HG03103 (cell line): Measurements from ENCODE around the gene PTBP3.
"Not testable (repeated sequence)": the region's sequence is repeated elsewhere in the genome, so short reads cannot be mapped to it uniquely, and the experiment has no call there.

Experiments
- ATAC-seq: cut with Tn5 transposase; IDR thresholded peaks from one replicate; pipeline ENCODE4 v1.9.1; 2021; ENCODE audit warnings: low read depth; ENCODE audit not compliant: unreplicated experiment

The PTBP3 gene

DNA sequence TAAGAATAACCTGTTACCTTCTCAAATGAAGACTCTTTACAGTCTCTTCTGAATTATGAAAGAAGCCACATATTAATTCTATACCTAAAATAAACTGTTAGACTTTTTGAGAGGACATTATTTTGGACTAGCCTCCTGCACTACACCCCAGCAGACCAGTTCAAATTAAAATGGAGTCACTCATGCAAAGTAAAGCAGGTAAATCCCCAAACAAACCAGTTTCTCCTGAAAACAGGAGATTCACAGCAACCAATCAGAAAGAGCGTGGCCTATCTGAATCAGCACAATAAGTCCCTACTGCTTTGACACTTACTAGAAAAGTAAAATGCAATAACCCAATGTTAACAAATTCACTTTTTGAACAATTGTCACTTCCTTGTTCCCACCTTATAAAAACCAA, 58.8 kb downstream of the PTBP3 start:
- no peak for ATAC-seq

DNA sequence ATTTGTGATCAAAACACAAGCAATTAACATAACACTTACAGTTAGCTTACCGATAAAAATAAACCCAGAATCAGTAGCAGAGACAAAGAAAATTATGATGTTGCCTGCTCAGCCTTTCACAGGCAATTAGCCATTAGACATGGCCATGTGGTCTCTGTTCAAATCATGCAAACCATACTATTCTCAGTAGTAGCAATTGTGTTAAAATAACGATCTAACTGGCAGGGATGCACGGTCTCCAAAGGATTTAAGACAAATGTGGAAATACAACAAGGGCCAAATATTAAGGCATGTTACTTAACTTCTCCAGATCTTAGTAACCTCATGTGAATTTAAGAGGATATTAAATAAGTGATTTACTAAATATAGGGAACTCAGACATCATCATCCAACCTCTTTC, 59.5 kb downstream of the PTBP3 start:
- ATAC-seq, result no peak

DNA sequence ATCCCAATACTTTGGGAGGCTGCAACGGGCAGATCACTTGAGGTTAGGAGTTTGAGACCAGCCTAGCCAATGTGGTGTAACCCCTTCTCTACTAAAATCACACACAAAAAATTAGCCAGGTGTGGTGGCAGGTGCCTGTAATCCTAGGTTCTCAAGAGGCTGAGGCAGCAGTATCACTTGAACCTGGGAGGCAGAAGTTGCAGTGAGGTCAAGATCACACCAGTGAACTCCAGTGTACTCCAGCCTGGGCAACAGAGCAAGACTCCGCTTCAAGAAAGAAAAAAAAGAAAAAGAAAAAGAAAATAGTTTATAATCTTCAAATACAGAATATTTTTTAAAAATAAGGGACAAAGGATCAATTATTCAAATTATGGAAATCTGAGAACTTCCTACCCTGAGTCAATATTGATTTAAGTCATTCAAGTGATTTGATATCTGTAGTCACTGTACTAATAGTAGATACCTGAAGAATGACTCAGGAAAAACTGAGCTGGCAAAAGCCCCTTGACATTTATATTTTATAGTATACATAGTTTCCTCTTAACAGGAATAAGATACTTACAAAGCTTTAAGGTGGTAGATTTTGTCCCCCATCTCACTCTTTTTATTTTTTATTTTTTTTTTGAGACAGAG, 61.8 kb downstream of the PTBP3 start:
- ATAC-seq, result no peak

DNA sequence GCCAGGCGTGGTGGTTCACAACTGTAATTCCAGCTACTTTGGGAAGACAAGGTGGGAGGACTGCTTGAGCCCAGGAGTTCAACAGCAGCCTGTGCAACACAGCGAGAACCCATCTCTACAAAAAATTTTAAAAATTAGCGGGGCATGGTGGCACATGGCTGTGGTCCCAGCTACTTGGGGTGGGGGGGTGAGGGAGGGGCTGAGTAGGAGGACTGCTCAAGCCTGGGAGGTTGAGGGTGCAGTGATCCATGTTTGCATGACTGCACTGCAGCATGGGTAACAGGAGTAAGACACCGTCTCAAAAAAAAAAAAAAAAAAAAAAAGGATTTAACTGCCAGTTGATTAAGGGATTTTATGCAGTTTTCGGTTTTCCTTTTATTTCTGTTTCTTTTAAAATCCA, 65.0 kb downstream of the PTBP3 start:
- no peak for ATAC-seq

DNA sequence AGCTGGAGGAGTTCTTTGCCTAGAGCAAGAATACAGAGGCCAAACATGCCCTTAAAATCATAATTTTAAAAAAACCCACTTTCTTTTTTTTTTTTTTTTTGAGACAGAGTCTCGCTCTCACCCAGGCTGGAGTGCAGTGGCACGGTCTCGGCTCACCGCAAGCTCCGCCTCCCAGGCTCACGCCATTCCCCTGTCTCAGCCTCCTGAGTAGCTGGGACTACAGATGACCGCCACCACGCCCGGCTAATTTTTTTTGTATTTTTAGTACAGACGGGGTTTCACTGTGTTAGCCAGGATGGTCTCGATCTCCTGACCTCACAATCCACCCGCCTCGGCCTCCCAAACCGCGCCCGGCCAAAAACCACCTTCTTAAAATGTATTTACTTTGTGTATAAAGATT, 66.3 kb downstream of the PTBP3 start:
- not testable (repeated sequence) for ATAC-seq

DNA sequence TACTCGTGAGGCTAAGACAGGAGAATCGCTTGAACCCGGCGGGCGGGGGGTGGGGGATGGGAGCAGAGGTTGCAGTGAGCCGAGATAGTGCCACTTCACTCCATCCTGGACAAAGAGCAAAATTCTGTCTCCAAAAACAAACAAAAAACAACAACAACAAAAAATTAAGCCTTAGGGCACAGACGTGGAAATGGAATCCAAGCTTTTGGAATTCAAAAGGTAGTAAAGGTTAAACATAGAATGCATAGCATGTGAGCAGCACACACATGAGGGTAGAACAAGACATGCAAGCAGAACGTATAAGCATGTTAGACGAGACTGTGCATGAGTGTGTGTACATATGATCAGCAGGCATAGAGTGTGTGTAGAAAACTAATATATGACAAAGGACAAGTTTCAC, 68.0 kb downstream of the PTBP3 start:
- ATAC-seq, result no peak

DNA sequence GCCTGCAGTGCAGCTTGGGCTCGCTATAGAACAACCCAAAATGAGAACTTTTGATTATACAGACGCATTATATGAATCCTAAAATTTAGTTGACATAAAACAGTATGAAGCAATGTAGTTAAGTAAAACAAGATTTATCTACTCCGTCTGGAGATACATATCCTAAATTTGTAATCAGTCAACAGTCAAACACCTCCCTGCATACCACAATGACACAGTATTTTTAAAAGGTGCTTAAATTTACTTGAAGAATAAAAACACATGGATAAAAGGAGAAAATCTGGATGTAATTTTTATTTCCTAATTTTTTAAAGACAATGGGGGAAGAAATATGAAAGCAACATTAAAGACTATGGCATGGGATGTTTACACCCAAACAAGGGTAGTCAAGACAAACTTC, 70.8 kb downstream of the PTBP3 start:
- ATAC-seq, result no peak

DNA sequence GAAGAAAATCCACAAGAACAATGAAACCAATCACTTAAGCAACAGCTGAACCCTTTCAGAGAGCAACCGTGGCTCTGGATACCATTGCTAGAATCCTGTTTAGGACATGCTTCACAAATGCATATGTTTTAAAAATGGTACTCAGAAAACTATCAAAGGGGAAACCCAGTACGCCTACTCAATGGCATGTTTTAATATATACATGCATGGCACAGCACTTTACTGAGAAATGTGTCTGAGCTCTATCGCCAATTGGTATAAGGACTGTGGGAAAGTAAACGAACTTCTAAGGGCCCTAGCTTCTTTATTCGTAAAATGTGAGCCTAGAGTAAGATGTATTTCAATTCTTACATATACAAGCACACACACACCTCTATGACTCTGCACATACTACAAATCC, 72.3 kb downstream of the PTBP3 start:
- no peak for ATAC-seq

DNA sequence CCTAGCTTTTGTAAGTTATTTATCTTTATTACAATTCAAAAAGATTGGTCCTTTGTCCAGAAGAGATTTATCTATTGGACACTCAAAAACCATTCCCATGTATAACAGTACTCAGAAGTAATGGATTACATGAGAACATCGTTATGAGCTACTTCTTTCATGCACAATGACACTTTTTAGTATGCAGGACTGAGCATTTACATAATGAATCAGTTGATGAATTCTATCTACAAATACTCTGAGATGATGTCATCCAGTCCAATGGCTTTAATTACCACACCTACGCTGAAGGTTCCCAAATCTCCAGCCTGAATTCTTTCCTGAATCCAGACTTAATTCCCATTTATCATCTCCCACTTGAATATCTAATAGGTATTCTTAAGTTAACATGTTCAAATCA, 75.3 kb downstream of the PTBP3 start:
- no peak for ATAC-seq

DNA sequence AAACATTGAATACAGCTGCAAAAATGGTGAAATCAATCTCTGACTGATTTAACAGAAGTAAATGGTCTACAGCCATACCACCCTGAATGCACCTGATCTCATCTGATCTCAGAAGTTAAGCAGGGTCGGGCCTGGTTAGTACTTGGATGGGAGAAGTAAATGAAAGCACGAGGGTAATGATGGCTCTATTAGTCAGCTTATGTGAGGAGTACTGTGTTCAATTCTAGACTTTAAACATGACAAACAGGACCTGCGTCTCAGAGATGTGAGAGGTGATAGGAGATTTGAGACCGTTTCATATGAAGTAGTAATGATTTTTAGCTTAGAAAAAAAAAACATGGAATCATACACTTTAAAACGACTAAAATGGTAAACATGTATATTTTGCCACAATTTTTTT, 81.2 kb downstream of the PTBP3 start:
- no peak for ATAC-seq

DNA sequence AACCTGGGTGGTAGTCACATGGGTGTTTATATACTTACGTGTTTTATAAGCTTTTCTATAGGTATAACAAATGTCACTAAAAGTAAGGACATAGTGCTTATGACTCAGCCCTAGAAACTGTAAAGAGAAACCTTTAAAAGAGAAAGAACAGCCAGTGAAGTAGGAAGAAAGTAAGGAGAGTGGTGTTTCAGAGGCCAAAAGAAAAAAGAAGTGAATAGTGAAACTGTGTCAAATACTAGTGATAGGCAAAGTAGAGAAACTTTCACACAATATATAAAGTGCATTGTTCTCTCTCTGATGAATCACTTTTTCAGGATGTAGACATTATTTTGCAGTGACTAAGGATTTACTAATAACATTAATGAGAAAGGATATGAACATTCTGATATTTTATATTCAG, 84.1 kb downstream of the PTBP3 start:
- peak; percentile 85 for ATAC-seq

DNA sequence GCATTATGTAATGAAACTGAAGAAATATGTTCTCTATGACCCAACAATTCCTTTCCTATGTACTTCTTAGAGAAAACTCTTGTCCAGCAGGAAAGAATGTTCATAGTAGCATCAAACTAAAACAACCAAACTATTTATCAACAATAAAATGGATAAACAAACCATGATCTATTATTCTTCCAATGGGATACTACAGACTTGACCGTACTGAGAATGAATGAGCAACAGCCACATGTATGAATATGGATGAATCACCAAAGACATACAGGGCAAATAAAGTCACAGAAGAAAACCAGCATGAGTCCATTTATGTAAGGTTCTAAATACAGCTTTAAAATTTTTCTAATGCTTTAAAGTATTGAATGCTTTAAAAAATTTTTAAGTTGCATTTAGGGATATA, 84.7 kb downstream of the PTBP3 start:
- ATAC-seq, result no peak

DNA sequence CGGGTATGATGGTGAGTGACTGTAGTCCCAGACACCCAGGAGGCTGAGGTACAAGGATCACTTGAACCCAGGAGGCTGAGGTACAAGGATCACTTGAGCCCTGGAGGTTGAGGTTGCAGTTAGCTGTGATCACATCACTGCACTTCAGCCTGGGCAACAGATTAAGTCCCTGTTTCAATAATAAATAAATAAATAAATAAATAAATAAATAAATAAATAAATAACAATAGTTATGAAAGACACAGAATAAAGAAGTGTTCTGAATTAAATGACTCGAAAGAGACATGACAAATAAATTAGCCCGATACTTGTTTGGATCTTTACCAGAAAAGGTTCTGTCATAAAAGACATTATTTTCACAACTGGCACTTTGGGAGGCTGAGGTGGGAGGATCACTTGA, 86.3 kb downstream of the PTBP3 start:
- no peak for ATAC-seq

DNA sequence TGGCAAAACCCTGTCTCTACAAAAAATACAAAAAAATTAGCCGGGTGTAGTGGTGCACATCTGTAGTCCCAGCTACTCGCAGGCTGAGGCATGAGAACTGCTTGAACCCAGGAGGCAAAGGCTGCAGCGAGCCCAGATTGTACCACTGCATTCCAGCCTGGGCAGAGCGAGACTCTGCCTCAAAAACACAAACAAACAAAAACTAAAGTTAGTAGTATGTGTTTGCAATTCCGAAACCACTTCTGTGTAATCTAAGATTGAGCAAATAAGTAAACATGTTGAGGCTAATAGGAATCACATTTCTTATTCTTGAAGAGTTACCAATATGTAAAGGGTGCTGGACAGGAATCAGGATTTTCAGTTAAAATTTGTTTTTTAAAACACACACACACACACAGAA, 88.3 kb downstream of the PTBP3 start:
- no peak for ATAC-seq

DNA sequence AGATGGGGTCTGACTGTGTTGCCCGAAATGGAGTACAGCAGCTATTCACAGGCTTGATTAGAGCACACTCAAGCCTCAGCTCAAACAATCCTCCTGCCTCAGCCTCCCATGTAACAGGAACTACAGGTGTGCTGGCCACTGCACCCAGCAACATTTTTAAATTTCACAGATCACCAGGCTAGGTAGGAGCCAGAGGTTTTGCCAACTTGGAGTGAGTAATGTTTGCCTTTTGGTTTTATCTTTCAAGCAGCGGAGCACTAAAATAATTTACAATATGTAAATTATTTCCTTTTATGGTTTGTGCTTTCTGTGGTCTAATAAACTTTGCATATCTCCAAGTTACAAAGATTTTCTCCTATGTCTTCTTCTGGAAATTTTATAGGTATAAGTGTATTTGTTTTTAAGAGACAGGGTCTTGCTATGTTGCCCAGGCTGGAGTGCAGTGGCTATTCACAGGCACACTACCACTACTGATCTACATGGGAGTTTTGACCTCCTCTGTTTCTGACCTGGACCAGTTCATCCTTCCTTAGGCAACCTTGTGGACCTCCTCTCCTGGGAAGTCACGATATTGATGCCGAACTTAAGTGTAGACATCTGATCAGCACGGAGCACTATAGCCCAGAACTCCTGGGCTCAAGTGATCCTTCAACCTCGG, 91.1 kb downstream of the PTBP3 start:
- ATAC-seq, result no peak

DNA sequence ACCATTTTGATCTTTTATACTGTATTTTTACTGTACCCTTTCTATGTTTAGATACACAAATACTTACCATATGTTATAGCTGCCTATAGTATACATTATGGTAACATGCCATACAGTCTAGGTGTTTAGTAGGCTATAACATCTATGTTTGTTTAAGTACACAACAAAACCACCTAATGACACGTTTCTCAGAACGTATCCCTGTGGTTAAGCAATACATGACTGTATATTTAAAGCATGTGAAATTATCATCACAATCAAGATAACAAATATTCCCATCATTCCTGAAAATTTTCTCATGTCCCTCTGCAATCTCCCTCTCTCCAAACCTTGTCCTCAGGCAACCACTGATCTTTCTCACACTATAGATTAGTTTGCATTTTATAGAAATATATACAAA, 91.9 kb downstream of the PTBP3 start:
- ATAC-seq, result no peak

DNA sequence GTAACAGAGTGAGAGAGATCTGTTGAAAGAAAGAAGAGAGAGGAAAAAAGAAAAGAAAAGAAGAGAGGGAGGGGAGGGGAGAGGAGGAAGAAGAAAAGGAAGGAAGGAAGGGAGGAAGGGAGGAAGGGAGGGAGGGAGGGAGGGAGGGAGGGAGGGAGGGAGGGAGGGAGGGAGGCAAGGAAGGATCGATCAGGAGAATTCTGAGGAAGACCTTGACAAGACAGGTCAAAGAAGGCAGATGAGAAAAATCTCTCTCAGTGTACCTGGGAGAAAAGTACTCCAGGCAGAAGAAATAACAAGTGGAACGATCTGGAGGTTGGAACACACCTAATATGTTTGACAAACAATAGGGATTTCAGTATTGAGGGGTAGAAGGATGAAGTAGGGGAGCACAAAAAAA, 93.7 kb downstream of the PTBP3 start:
- no peak for ATAC-seq

DNA sequence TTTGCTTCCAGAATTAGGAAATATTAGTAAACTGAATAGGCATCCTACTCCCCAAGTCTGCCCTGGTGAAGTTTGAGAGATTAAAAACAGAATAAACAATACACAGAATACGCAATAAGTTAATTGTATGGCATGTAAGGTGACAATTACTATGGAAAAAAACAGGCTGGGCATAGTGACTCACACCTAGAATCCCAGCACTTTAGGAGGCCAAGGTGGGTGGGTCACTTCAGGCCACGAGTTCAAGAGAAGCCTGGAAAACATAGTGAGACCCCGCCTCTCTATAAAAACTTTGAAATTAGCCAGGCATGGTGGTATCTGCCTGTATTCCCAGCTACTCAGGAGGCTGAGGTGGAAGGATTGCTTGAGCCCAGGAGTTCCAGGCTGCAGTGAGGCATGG, 94.1 kb downstream of the PTBP3 start:
- no peak for ATAC-seq

DNA sequence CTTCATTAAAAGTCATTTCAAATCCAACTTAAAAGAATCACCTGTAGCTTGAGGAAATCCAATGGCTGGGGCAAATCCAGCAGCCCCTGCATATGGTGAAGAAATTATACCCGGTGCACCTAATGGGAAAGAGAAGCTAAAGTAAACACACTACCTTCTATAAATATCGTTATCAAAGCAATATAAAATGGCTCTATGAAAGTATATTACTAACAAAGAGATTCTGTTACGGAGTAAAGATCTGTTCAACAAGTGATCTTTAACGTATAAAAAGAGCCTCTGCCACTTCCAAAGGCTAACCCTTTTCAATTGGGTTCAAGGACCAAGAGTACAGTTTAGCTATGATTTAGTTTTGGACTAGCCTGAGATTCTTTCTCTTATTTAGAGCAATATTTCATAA, 98.6 kb downstream of the PTBP3 start:
- no peak for ATAC-seq

DNA sequence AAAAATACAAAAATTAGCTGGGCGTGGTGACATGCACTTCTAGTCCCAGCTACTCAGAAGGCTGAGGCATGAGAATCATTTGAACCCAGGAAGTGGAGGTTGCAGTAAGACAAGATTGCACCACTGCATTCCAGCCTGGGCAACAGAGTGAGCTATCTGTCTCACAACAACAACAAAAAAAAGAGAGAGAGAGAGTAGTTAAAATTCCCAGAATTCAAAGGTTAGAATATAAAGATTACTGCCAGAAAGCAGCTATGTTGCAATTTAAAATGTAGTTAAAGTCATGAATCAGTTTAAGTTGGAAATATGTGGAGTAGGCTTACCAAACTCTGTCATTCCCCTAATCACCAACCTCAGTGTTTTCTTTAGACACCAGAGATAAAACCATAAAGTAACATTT, 99.7 kb downstream of the PTBP3 start:
- no peak for ATAC-seq

DNA sequence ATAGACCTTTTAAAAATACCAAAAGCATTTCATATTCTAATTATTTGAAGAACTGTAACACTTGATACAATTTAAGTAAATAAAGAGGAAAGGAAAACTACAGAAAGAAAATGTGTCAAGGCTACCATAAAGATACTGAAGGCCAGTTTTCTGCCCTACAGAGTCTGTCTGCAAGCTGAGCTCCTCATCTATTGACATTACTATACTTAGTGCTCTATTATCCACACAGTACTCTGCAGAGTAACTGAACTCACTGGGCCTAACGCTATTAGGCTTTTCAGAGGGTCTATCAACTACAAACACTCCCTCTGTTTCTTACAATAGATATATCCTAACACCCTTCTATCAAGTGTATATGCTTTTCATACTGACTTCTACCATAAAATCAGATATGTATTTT, 101.2 kb downstream of the PTBP3 start:
- no peak for ATAC-seq

DNA sequence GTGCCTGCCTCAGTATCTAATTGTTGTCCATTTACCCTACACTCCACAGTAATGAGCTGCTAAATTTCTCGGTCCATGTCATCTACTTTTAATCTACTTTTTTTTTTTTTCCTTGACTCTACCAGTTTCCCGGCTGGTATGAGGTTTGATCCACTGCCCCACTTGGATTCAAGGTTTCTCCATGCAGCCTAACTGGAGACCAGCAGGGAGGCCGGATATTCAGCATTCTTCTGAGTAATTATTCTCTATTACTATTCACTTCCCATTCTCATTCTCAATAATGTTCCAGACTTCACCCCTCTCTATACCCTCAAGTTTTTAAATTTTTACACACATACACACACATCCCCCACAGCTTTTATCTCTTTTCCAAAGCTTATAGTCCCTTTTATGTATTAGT, 107.3 kb downstream of the PTBP3 start:
- no peak for ATAC-seq
